Fibroblast of lung (primary cell): ENCODE data around the gene PACSIN1. TPM values are rescaled to one million over a fixed set of nuclear protein-coding genes. Genes with fewer than 3 reads are reported as not detected.

Experiments
- DNase-seq, 2 donors: peaks; one replicate each; pipeline versions ENCODE4 v3.0.0 to v3.0.0-alpha.2; 2010; ENCODE audit warnings: low read depth in 2 of 2
- H2AFZ ChIP-seq: 2 replicates; pipeline ENCODE4 v1.5.1; 2012; ENCODE audit warnings: low read length, control low read depth, inconsistent platforms
- H3K27ac ChIP-seq: 2 replicates; pipeline ENCODE4 v1.5.1; 2011; ENCODE audit warnings: low read length, control low read depth; ENCODE audit not compliant: insufficient read depth
- H3K27me3 ChIP-seq: 2 replicates; pipeline ENCODE4 v1.5.1; 2011; ENCODE audit warnings: mild to moderate bottlenecking, low read length; ENCODE audit not compliant: control insufficient read depth, insufficient read depth
- H3K36me3 ChIP-seq: 2 replicates; pipeline ENCODE4 v1.5.1; 2011; ENCODE audit warnings: low read length; ENCODE audit not compliant: control insufficient read depth, insufficient read depth
- H3K4me1 ChIP-seq: 2 replicates; pipeline ENCODE4 v1.5.1; 2011; ENCODE audit warnings: low read length; ENCODE audit not compliant: control insufficient read depth, insufficient read depth; ENCODE audit errors: extremely low read depth
- H3K4me2 ChIP-seq: 2 replicates; pipeline ENCODE4 v1.5.1; 2011; ENCODE audit warnings: low read length, control low read depth; ENCODE audit not compliant: insufficient read depth; ENCODE audit errors: extremely low read depth
- H3K4me3 ChIP-seq, 4 experiments: fragments of 200-600 bp in 1 of 4; sonication (generic) in 1 of 4; replicated peaks in 1 of 4; 2 replicates each; pipeline ENCODE4 v1.5.1; 2011 to 2016; ENCODE audit warnings: low read length in 4 of 4, low read depth in 3 of 4, mild to moderate bottlenecking in 3 of 4, control low read depth in 2 of 4, inconsistent platforms in 1 of 4, mixed read lengths in 1 of 4; ENCODE audit not compliant: insufficient read depth in 1 of 4; ENCODE audit errors: control extremely low read depth in 1 of 4
- H3K79me2 ChIP-seq: 2 replicates; pipeline ENCODE4 v1.5.1; 2012; ENCODE audit warnings: mild to moderate bottlenecking, low read length, inconsistent platforms; ENCODE audit not compliant: control insufficient read depth, insufficient read depth
- H3K9ac ChIP-seq: 2 replicates; pipeline ENCODE4 v1.5.1; 2011; ENCODE audit warnings: mild to moderate bottlenecking, low read length, control low read depth; ENCODE audit not compliant: insufficient read depth
- H3K9me3 ChIP-seq: 2 replicates; pipeline ENCODE4 v1.5.1; 2012; ENCODE audit warnings: low read depth, low read length; ENCODE audit not compliant: control insufficient read depth, insufficient read depth
- H4K20me1 ChIP-seq: 2 replicates; pipeline ENCODE4 v1.5.1; 2011; ENCODE audit warnings: low read length; ENCODE audit not compliant: control insufficient read depth, insufficient read depth; ENCODE audit errors: extremely low read depth
- EZH2 ChIP-seq: IDR thresholded peaks from 2 replicates; pipeline ENCODE4 v1.5.1; 2012; ENCODE audit warnings: low read length, control low read depth, mild to moderate bottlenecking; ENCODE audit errors: missing control alignments
- polyA plus RNA-seq, 2 donors: library from polyadenylated mRNA; depleted of rRNA in 1 of 2; stranded (reverse) in 1 of 2; unstranded in 1 of 2; fragments of >200 nt; gene quantifications; 2 replicates each; pipeline ENCODE4 v1.2.1, GENCODE V29; 2011 to 2012; ENCODE audit warnings: missing spikeins in 1 of 2
- total RNA-seq: library from RNA; depleted of rRNA; stranded (reverse); fragments of >200 nt; gene quantifications from 2 replicates; pipeline ENCODE4 v1.2.1, GENCODE V29; 2014
- TF ChIP-seq, protein P1 (sequence below), 2 donors: IDR thresholded peaks in 1 of 2; conservative IDR thresholded peaks in 1 of 2; 1 replicate in 1 of 2; 2 replicates in 1 of 2; pipeline ENCODE4 v1.5.1; 2011 to 2012; ENCODE audit warnings: low read length in 2 of 2, control low read depth in 1 of 2, inconsistent platforms in 1 of 2, low read depth in 1 of 2, mild to moderate bottlenecking in 1 of 2

The PACSIN1 gene
- total and polyA plus RNA-seq, 2 donors (not counting 1 experiment from before 2014, with no cell fraction given): under 0.01 TPM; not detected in 1

DNA sequence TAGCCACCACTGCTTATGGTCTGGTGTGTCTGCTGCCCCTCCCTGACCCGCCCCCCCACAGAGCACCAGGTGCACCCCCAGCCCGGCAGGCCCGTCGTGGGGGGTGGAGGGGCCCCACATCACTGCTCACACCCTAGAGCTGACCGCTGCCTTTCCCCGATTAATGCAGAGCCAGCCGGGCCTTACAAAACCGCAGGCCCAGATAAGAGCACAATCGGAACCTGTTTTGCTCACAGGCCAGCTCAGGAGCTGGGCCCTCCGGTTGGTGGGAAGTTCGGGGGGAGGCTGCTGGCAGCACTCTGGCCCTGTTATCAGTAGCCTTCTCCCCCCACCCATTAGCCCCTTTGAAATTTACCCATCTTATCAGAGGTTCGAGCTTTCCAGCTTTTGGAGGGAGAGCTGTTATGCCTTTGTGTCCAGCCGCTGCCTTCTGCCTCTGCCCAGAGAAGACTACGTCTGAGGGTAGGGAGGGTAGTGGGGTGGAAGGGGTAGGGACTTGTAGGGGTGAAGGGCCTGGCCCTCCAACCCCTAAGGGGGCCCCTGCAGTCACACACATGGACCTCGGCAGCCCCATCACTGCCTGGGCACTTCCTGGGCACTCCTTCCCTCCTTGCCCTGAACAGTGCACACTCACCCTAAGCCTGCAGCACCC lies 97.1 kb downstream of the PACSIN1 start:
- no peaks in the 10 kb centered on the region for H4K20me1 ChIP-seq
- no peak overlapping the region for H3K4me3 ChIP-seq
- H3K9me3 ChIP-seq: no peaks in the 10 kb centered on the region
- H3K36me3 ChIP-seq: no peaks in the 10 kb centered on the region
- no peak overlapping the region for H2AFZ ChIP-seq
- no peak overlapping the region for H3K27ac ChIP-seq
- no peaks in the 10 kb centered on the region for H3K79me2 ChIP-seq
- peaks cover 3% of the 10 kb centered on the region for H3K4me1 ChIP-seq
- no peak for DNase-seq
- H3K4me2 ChIP-seq: no peak overlapping the region
- TF ChIP-seq, protein P1, sequence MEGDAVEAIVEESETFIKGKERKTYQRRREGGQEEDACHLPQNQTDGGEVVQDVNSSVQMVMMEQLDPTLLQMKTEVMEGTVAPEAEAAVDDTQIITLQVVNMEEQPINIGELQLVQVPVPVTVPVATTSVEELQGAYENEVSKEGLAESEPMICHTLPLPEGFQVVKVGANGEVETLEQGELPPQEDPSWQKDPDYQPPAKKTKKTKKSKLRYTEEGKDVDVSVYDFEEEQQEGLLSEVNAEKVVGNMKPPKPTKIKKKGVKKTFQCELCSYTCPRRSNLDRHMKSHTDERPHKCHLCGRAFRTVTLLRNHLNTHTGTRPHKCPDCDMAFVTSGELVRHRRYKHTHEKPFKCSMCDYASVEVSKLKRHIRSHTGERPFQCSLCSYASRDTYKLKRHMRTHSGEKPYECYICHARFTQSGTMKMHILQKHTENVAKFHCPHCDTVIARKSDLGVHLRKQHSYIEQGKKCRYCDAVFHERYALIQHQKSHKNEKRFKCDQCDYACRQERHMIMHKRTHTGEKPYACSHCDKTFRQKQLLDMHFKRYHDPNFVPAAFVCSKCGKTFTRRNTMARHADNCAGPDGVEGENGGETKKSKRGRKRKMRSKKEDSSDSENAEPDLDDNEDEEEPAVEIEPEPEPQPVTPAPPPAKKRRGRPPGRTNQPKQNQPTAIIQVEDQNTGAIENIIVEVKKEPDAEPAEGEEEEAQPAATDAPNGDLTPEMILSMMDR (conservative IDR thresholded peaks at IDR 0.05 in 1 of 2, IDR thresholded peaks at IDR 0.05 in 1 of 2; ENCODE audit: low read depth in 1 of 2, low read length in 2 of 2): no peak
- TF ChIP-seq EZH2: no peak
- no peaks in the 10 kb centered on the region for H3K27me3 ChIP-seq
- H3K9ac ChIP-seq: no peak overlapping the region

DNA sequence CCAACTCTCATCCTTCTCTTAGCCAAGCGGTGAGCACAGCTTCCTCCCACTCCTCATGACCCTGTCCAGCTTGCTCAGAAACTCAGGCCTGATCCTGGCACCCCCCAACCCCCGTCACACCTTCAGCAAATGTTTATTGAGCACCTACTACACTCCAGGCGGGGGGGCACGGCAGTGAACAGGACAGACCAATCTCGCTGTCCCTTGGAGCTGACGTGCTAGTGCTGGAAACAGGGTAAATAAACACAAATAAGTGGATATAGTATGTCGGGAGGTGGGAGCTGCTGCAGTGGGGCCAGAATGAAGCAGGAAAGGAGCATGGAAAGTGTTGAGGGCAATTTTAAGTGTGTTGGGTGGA lies 97.6 kb downstream of the PACSIN1 start:
- H3K36me3 ChIP-seq: no peaks in the 10 kb centered on the region
- no peak overlapping the region for H3K4me3 ChIP-seq
- peaks cover 3% of the 10 kb centered on the region for H3K4me1 ChIP-seq
- H3K9ac ChIP-seq: no peak overlapping the region
- H4K20me1 ChIP-seq: no peaks in the 10 kb centered on the region
- DNase-seq: no peak
- no peak overlapping the region for H2AFZ ChIP-seq
- no peaks in the 10 kb centered on the region for H3K9me3 ChIP-seq
- H3K27me3 ChIP-seq: peaks cover 4% of the 10 kb centered on the region
- no peaks in the 10 kb centered on the region for H3K79me2 ChIP-seq
- H3K4me2 ChIP-seq: no peak overlapping the region
- no peak for TF ChIP-seq EZH2
- TF ChIP-seq, protein P1 (conservative IDR thresholded peaks at IDR 0.05 in 1 of 2, IDR thresholded peaks at IDR 0.05 in 1 of 2; ENCODE audit: low read depth in 1 of 2, low read length in 2 of 2): no peak
- no peak overlapping the region for H3K27ac ChIP-seq

DNA sequence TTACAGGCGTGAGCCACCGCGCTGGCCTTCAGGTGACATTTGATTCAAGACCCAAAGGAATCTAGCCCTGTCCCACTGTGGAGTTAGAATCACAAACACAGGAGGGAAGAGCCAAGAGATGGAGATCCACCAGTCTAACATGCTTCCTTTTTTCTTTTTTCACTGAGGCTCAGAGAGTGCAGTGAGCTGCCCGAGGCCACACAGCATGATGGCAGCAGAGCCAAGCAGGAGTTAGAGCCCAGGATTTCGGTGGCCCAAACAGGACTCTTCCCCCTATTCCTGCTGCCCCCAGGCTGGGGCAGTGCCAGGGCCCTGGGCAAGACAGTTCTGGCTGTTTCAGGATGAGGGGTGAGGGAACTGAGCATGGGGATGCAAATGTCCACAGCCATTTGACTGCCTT lies 98.3 kb downstream of the PACSIN1 start:
- TF ChIP-seq, protein P1 (conservative IDR thresholded peaks at IDR 0.05 in 1 of 2, IDR thresholded peaks at IDR 0.05 in 1 of 2; ENCODE audit: low read depth in 1 of 2, low read length in 2 of 2): no peak
- no peak for TF ChIP-seq EZH2
- no peaks in the 10 kb centered on the region for H3K36me3 ChIP-seq
- peaks cover 3% of the 10 kb centered on the region for H3K4me1 ChIP-seq

More for the DNA sequence above, 98.3 kb downstream of the PACSIN1 start:
- Histone ChIP-seq H3K79me2 (no peaks in the 10 kb centered on the region), H3K9me3 (no peaks in the 10 kb centered on the region), H3K27ac (no peak overlapping the region), H3K27me3 (peaks cover 5% of the 10 kb centered on the region), H3K9ac (no peak overlapping the region), H3K4me2 (no peak overlapping the region), H2AFZ (no peak overlapping the region), H4K20me1 (no peaks in the 10 kb centered on the region), H3K4me3 (no peak overlapping the region)
- DNase-seq: no peak
